CD1c-positive myeloid dendritic cell (primary cell): ENCODE measurements around the gene CATSPER1.
A peak's percentile ranks its signal among the peaks of the same experiment; 100 is the strongest.
"Not testable (repeated sequence)": the region's sequence is repeated elsewhere in the genome, so short reads cannot be mapped to it uniquely, and the experiment has no call there.

Experiments used
- DNase-seq: peaks from one replicate; pipeline ENCODE4 v3.0.0-alpha.2; 2016; ENCODE audit errors: extremely low spot score

Gene CATSPER1

DNA sequence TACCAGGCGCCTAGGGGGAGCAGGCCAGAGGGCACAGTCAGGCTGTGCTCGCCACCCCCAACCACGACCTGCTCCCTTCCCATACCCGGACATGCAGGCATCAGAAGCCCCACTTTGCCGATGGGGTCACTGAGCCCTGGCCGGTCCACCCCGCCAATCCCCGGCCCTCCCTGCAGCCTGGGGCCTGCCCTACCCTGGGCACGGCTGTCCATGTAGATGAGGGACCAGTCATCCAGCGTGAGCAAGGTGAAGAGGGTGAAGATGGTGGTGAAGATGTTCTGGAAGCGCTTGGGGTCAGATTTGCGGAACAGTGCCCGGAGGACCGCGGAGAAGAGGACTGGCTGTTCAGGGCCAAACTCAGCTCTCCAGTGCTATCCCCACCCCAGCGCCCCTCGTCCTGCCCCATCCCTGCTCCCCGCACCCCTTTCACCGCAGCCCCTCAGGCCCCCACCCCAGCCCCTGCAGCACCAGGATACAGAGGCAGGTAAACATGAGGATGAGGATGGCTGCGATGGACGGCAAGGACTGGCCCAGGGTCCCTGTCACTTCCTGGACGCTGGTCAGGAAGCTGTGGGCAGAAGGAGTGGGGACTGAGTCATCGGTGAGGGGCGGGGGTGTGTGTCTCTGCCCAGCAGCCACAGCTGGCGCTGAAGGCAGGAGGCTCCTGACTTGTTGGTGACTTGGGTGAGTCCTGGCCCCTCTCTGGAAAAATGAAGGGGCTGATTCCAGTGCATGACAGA lies 5.5 kb downstream of the CATSPER1 start:
- DNase-seq: peak; percentile 78

DNA sequence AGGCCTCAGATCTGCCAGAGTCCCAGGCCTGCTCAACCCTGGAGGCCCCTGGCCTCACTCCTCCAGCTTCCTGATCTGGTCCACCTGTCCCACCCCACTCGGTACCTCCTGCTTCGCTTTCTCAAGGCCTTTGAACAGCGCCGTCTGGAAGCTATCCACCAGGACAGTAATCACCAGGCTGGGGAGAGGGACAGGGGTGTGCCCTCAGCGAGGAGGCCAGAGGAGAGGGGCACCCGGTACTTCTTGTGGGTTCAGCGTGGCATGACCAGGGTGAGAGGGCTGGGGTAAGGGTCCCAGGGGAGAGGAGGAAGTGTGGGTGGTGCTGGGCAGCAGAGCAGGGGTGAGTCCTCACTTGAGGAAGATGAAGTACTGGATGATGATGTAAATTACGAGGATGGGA lies 6.1 kb downstream of the CATSPER1 start:
- DNase-seq: no peak

DNA sequence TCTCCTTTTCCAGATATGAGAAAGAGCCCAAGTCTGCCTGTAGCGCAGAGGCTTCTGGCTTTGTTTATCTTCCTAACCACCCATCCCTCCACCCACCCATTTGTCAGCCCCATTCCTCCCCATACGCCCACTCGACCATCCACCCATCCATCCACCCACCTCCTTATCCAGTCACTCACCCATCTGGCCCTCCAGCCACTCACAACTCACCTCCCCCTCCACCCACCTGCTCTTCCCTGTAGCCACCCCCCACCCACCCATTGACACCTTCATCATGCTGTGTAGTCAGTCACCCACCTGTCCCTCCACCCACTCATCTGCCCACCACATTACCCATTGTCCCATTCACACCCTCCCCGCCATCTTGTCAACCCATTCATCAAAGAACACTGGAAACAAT lies 9.0 kb downstream of the CATSPER1 start:
- no peak for DNase-seq

DNA sequence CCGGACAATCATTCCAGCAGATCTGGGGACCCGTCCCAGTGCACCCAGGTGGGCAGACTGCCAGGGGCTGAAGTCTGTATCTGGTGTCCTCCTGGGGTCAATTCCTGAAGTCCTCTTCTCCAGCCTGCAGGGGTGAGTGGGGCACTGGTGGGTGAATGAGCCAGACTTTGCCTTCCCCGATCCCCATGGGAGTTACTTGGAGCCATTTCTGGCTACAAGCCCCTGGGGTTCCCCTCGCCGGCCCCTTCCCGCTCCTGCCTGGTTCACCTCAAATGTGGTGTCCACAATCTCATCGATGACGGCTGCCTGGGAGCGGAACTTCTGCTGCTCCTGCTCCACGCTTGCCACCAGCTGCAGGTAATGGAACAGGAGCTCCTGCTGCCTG lies 9.5 kb downstream of the CATSPER1 start:
- no peak for DNase-seq

DNA sequence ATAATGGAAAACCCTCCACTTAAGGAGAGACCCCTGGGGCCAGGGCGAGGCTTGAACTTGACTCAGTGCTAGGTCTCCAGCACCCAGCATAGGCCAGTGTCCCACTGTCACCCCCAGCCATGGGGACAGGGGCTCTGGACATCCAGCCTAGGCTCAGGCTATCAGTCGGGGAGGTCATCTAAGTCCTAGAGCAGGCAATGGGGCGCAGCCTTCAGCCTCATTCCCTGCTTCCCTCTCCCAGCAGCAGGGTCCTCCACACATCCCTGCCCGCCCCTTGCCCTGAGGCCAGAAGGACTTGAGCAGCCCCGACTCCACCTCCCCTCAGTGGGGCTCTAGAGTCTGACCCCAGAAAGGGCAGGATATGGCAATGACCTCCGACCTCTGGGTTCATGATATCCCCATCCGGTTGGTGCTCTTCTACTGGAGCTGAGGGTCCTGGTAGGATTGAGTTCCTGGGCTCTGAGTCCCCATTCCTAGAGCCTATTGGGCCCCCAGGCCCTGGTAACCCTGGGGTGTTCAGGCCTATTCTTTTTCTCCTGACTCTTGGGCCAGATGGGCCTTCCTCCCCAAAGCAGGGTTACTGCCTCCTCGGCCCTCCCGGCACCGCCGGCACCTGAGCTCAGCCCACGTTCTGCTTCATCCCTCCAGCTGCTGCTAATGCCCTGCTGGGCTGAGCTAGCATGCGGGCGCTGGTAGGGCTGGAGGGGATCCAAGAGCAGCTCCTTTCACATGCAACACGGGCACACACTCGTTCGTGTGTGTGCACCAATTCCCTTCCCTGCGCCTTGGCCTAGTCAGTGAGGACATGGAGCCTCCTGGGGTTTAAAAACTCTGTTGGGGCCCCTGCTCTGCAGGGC lies 10.1 kb downstream of the CATSPER1 start:
- no peak for DNase-seq

DNA sequence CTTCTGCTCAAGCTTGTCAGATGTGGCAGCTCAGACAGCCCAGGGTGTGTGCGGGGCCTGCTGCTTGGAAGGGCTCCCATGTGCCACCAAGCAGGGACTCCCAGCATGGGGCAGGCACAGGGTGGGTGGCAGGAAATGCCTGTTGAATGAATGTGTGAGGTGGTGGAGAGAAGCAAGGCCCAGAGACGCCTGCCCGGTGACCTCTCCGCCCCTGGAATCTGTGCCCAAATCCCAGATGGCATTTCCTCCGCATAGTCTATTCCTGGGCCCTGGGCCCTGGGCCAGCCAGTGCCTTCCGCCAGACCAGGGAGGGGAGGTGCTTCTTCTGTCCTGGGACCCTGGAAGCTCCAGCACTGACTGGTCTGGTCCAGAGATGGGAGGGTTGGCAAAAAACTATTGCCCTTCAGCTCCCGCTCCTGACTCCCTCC lies 10.8 kb downstream of the CATSPER1 start:
- no peak for DNase-seq

DNA sequence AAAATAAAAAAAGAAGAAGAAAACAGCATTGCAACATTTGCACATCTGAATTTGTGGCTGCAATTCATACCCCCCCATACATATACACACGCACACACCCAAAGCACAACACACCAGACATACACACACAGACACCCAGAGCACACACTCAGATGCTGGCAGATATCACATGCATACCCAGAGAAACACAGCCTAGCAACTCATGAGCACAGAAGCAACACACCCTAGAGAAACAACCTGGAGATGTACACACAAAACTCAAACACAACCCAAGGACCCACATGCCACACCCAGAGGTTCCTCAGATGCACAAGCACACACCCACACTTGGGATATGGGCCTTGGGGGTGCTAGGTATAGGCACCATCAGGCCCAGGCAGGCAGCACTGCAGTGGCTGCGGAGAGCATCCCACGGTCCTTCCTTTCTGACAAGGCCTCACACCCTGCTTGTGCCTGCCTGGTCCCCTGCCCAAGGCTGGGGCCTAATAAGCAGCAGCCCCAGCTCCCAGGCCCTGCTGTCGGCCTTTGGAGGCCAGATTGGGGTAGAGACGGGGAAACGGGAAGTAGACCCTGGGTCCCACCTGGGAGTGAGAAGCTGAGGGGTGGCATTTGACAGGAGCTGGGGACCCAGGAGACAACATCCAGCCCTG lies 11.3 kb downstream of the CATSPER1 start:
- no peak for DNase-seq

DNA sequence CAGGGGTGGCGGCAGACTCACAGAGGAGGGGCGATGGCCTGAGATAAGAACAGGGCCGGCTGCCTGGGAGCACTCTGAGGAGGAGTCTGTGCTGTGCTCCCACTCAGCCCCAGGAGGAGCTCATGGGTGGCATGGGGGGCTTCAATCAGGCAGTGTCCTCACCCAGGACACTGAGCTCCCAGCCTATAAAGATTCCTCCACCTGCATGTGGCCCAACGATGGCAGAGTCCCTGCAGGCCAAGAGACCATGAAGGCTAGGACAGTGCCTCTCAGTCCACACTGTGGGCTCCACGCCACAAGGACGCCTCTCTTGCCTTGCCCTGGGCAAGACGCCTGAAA lies 12.5 kb downstream of the CATSPER1 start:
- DNase-seq: no peak

DNA sequence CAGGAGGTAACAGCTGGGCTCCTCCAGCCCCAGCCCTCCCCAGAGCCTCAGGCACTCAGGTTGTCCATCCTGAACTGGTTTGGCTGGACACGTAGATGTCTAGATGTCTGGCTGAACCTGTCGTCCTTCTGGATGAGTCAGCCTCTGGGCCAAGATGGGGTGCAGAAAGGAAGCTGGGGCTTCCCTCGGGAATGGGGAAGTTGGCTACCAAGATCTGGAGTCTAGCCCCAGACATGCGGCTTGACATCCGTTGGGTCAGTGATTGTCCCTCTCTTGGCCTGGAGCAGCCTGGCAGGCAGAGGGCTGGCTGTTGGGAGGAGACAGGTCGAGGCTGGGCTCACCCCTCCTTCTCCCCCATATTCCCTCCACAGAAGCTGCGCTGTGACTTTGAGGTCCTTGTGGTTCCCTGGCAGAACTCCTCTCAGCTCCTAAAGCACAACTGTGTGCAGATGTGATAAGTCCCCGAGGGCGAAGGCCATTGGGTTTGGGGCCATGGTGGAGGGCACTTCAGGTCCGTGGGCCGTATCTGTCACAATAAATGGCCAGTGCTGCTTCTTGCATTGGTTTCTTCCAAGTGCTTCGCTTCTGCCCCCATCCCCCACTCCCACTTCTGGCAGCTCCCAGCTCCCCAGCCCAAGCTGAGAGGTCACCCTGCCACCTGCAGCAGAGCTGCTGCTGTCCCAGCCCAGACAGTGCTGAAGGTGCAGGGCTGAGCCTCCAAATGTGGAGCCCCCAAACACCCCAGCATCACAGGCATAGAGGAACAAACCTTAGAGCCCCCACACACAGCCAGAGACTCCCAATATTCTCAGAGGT lies 13.1 kb downstream of the CATSPER1 start:
- peak; percentile 69 for DNase-seq

DNA sequence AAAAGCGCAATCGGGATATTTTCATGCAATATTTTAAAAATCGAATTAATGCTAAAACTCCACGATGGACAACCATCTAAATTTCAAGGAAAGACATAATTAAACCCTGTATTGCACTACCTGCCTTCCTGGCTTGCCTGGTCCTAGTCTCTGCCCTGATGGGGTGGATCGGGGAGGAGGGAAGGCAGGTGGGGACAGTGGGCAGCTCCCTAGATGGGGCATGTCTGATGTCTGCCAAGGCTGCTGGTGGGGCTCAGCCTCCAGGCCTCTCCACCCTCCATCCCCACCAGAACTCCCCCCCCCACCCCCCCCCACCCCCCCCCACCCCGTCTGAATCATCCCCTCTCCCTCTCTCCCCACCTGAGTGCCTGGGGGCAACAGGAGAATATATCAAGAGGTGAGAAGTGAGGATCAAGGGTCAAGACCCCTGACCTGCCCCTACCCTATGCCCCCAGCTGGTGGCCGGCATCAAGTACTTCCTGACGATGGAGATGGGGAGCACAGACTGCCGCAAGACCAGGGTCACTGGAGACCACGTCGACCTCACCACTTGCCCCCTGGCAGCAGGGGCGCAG lies 13.8 kb downstream of the CATSPER1 start:
- no peak for DNase-seq

DNA sequence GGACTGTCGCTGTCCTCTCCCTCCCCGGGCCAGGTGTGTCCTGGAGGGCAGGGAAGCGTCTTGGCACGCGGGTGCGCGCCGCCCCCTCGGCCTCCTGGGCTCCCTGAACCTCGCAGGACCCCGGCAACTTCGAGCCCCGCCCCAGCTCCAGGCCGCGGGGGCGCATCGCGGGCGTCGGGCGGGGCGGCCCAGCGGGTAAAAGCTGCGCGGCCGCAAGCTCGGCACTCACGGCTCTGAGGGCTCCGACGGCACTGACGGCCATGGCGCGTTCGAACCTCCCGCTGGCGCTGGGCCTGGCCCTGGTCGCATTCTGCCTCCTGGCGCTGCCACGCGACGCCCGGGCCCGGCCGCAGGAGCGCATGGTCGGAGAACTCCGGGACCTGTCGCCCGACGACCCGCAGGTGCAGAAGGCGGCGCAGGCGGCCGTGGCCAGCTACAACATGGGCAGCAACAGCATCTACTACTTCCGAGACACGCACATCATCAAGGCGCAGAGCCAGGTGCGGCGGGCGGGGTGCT lies 14.4 kb downstream of the CATSPER1 start, which contains the start of gene CST6:
Gene CST6, plus strand, starts transcription at position 224 of the 519 bp plus-strand sequence. Its CDS starts 37 bp downstream, at position 261.
- DNase-seq: no peak

DNA sequence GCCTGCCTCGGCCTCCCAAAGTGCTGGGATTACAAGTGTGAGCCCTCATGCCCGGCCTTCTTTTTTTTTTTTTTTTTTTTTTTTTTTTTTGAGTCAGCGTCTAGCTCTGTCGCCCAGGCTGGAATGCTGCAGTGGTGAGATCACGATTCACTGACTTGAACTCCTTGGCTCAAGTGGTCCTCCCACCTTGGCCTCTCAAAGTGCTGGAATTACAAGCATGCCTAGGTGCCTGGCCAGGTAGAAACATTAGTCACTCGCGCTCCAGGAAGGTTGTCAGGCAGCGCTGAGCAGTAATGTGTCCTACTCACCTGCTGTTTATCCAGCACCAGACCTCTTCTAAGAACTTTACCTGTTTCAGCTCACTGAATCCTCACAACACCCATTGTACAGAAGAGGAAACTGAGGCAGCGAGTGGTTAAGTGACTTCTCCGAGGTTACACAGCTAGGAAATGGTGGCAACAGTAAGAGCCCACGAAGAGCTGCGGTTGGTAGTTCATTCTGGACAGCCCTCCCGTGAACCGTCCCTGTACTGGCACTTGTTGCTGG lies 15.0 kb downstream of the CATSPER1 start:
- DNase-seq: no peak

DNA sequence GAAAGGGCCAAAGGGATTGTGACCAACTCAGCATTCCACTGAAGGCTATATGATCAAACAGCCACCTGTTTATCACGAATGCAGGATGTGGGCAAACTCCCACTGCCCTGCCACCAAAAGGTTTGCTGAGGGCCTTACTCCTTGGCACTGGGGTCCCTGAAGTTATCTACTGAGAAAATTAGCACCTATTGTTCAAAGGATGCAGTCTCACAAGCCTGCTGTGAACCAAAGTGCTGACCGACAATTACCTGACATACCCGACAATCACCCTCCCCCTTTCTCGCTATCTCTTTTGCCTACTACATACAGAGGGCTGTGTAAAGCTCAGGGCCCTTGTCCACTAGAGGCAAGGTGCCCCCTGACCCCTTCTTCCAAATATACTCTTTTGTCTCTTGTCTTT lies 16.2 kb downstream of the CATSPER1 start:
- not testable (repeated sequence) for DNase-seq

DNA sequence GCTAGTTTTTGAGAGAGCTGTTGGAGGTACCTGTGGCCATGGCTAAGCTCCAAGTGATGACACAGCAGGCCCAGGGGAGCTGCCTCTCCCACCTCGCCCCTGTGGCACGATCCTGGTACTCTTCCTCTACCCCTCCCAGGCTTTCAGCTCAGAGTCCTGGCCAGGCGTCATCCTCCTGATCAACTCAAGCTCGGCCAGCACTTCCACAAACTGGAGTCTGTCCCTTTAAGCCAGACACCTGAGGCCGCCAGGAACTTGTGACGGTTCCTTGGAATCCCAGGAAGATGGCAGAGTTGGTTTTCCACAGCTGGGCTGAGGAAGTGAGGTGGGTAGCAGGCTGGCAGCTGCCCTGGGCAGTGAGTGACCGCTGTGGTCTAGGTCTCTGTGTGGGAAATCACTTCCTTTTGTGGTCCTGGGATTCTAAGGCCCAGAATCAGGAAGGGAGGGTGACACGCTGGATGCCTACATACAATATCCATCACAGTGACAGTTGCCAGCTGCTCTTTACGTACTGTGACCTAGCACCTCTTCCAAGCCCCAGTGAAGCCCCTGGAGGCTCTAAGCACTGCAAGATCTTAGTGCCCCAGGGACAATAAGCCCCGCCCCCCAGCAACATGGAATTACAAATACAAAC lies 17.7 kb downstream of the CATSPER1 start:
- DNase-seq: peak; percentile 56

DNA sequence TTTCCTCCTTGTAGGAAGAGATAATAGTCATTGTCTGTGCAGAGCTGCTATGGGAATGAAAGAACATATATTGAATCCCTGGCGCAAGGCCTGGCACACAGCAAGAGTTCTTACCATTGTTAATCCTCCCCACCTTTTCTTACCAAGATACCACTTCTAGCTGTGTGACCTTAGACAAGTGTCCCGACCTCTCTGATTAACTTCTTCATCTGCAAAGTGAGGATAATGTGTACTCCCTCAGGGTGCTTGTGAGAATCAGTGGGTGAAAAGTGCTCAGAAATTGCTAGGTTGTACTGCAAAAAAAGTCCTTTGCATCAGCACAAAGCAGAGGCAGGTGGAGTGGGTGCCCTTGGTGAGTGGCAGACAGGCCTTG lies 18.2 kb downstream of the CATSPER1 start:
- DNase-seq: no peak

DNA sequence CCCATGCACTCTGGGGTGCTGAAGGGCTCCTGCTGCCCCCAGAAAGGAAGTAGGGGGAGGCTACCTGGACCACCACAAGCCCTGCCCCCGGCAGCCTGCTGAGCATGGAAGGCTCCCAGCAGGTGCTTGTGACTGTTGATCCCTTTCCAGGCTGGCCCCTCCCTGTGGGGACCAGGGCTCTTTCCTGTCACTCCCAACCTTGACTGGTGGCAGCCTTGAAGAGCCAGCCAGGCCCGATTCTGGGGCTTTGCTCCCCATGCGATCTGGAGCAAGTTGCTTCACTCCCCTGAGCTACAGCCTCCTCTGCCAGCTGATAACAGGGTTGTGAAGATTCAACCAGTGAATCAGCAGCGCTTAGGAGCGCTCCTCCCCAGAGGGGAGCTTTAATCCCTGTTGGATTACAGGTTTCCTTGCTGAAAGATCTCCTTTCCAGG lies 19.1 kb downstream of the CATSPER1 start:
- DNase-seq: no peak

DNA sequence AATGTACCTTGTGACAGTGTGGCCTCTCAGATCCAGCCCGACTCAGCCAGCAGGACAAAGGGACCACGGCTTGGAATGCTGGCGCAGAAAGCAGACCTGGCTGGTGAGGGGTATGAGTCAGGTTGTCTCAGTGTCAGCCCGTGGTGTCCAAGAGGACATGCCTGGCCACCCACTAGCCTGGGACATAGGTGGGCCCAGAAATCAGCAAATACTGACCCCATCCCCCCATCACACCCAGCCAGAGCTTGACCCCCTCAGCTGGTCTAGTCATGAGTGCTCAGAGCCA lies 19.4 kb downstream of the CATSPER1 start:
- DNase-seq: no peak

DNA sequence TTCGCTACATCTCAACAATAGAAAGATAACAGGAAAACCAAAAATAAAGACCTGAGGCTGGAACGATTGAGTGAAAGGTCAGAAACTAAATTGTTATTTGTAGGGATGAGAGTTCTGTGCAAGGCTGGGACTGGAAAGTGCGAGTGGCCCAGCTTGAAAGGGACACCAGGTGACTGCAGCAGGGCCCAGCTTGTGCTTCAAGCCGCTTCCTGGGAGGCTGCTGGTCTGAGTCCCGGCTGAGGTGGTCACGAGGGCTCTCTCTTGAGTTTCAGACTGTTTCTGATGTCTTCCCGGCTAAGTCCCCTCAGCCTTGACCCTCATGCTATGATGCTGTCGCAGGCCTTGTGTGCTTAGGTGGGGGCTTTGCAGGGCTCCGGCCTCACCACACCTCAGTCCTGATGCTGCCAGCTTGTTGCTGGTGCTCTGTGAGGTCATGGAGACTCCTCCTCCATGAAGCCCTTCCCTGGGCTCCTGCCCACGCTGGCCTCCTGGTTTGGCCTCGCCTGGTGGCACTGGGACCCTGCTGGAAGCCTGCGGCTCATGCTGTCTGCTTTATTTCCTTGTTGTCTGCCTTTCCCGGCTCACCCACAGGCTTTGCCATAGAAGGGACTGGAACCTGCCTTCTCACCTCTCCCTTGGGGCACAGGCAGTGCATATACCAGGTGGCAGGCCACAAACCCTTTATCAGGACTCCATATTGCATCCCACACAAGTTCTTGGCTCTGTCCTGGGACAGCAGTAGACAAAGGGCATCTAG lies 20.0 kb downstream of the CATSPER1 start:
- DNase-seq: no peak

DNA sequence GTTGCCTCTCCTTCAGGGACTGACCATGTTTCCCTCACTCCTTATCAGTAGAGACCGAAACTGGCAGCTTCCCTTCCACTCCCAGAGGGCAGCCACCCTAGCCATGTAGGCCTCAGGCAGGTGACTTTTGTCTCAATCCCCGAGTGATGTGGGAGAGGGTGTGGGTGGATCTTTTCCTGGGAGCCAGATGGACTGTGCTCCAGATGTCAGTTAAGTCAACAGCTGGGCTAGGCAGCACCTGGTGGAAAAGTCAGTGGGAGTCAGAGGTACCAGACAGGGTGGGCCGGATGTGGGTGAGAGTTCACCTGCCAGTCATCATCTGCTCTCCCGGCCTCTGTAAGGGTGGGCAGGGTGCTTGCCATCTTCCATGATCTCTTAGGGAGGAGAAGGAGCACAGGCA lies 22.1 kb downstream of the CATSPER1 start:
- DNase-seq: no peak

DNA sequence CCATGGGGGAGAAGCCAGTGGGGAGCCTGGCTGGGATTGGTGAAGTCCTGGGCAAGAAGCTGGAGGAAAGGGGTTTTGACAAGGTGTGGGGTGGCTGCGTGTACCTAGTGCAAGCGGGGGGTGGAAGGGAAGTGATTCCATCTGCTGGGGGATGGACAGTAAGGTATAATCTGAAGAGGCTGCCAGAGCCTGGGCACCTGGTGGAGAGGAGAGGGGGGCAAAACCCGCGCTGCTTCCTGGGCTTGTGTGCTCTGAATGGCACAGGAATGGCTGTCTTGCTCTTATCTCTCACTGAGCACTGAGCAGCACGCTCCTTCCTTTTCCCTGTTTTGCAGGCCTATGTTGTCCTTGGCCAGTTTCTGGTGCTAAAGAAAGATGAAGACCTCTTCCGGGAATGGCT lies 23.0 kb downstream of the CATSPER1 start:
- DNase-seq: no peak
